22Rv1 (cell line): ENCODE data around the gene CYTIP.

Source experiments
- CTCF ChIP-seq: fragments of 450-650 bp; IDR thresholded peaks from 2 replicates; pipeline ENCODE4 v1.5.1; 2017; ENCODE audit warnings: mild to moderate bottlenecking
- ZFX ChIP-seq: fragments of 450-650 bp; IDR thresholded peaks from 2 replicates; pipeline ENCODE4 v1.6.1; 2017; ENCODE audit warnings: antibody characterized with exemption, borderline replicate concordance

GRCh38 chr2:157463002-157463401, 19.1 kb upstream of the CYTIP start:
- TF ChIP-seq ZFX, result no peak
- TF ChIP-seq CTCF, result no peak
